NCI-H1694 (cell line): ENCODE results near the gene NCK2.

Source experiments
- DNase-seq: peaks from one replicate; lab custom pipeline; 2025; lab: John Stamatoyannopoulos, UW

Gene NCK2

DNA sequence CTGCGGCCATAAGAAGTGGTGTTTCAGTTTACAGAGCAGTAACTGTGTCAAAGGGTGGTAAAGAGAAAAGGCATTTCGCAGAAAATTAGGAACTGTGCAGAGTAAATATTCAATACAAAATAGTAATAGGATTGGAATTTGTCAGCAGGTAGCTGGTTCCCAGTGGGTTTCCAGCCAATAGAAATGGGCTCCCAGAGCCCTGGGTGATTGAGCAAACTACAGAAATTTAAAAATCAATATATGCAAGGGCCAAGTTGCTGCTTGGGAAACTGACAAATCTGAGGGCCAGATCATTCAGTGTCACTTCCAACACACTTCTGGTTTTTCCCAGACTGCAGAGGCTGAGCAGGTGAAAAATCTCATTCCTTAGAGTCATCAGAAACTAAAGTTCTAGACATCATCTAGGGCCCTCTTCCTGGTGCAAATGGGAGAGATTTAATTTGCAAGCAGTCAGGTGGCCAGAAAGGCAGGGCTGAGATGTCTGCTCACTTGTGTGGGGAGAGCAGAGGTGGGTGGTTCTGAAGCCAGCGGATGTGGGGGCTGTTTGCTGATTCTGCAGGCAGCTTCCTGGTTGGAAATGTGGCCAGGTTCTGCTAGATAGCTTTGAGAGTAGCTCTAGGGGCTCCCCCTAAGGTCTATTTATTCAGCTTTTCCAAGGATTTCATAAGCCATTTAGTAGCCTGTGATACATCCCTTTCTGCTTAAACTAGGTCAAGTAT, 182.4 kb downstream of the NCK2 start:
- no peak for DNase-seq

DNA sequence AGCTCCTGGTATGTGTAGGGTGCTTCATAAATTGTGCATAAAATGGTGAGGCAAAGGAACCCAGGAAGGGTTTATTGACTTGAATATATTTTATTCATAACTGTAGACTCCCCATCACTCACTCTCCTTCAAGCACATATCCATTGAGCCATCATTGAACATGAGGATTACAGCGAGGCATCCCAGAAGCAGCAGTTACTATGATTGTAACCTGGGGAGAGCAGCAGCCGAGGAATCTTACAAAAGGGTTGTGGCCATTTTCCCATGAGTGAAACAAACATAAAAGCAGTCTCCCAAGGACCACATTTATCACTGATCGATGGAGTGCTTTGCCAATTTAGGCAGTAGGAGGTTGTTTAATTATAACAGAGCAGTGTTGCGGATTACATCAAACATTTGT, 183.4 kb downstream of the NCK2 start:
- no peak for DNase-seq

- no peak for DNase-seq
Measured at GRCh38 chr2:105928563-105928962, 183.9 kb downstream of the NCK2 start.

DNA sequence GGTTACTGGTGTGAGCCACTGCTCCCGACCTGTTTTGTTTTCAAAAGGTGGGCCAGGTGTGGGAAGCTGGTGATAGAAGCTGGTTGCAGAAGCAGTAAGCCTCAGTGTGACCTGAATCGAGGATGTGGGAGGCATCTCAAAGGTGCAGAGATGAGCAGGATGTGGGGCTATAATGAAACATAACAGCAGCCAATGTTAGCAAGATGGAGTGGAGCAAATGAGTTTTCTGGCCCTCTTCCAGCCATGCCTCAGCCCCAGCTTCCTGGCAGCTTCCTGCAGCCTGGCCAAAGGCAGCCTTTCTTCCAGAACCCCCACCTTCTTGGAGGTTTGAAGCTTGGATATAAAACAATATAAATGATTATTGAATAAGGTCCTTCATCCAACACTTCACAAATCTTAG, 184.8 kb downstream of the NCK2 start:
- DNase-seq, result no peak

DNA sequence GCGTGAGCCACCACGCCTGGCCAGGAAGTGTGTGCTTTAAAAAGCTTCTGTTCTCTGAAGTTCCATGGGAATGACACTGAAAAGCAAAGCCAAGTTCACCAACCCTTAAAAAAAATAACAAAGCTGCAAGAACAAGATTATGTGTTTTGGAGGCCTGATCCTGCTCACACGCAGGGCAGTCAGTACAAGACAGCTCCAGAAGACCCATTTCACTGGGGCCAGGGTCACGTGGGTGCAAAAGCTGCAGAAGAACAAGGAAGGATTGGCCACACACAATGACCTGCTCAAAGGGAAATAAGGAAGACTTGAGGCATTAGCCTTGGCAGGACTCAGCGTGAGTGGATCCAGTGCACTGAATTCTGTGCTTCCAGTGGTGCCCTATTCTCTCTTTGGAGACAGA, 187.9 kb downstream of the NCK2 start:
- no peak for DNase-seq

- DNase-seq, result no peak
Measured at GRCh38 chr2:105933906-105934305, 189.2 kb downstream of the NCK2 start.

GRCh38 chr2:105934467-105934866, 189.8 kb downstream of the NCK2 start:
- DNase-seq, result no peak

- DNase-seq, result no peak
Measured at GRCh38 chr2:105935063-105935462, 190.4 kb downstream of the NCK2 start.

DNA sequence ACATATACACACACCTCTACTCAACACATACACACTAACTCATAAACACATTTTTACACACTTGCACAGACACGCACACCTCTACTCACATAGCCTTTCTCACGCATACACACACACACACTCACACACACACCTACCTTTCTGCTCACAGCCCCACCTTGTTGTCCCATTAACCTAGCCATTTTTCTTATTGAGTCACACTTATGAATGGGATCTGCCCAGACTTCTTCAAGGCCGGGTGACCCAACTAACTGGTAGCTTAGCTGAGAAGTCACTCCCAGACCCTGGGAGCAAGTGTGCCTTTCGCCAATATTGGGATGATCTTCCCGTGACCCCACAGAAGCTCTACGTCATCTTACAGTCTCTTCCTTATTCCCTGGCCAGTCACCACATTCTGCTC, 192.2 kb downstream of the NCK2 start:
- no peak for DNase-seq

GRCh38 chr2:105937498-105938097, 192.9 kb downstream of the NCK2 start:
- no peak for DNase-seq
